Cardiac fibroblast (primary cell): ENCODE data around the gene TCF12.

Experiments used
- DNase-seq, 2 donors: peaks; one replicate each; pipeline versions ENCODE4 v3.0.0 to v3.0.0-alpha.2; 2010; ENCODE audit warnings: low read depth in 2 of 2
- H3K4me3 ChIP-seq, 2 donors: replicated peaks in 1 of 2; 1 replicate in 1 of 2; 2 replicates in 1 of 2; pipeline ENCODE4 v1.5.1; 2011; ENCODE audit warnings: low read depth in 2 of 2, low read length in 2 of 2, mild to moderate bottlenecking in 2 of 2, moderate library complexity in 1 of 2
- TF ChIP-seq, protein P1 (sequence below): IDR thresholded peaks from one replicate; pipeline ENCODE4 v1.5.1; 2011; ENCODE audit warnings: low read depth, mild to moderate bottlenecking, low read length, inconsistent platforms

Gene TCF12

GRCh38 chr15:57085267-57085666 lies 166.8 kb downstream of the TCF12 start:
- DNase-seq, result peak in 1 of 2 donors; percentile 22
- H3K4me3 ChIP-seq, result no peak overlapping the region
- TF ChIP-seq, protein P1, sequence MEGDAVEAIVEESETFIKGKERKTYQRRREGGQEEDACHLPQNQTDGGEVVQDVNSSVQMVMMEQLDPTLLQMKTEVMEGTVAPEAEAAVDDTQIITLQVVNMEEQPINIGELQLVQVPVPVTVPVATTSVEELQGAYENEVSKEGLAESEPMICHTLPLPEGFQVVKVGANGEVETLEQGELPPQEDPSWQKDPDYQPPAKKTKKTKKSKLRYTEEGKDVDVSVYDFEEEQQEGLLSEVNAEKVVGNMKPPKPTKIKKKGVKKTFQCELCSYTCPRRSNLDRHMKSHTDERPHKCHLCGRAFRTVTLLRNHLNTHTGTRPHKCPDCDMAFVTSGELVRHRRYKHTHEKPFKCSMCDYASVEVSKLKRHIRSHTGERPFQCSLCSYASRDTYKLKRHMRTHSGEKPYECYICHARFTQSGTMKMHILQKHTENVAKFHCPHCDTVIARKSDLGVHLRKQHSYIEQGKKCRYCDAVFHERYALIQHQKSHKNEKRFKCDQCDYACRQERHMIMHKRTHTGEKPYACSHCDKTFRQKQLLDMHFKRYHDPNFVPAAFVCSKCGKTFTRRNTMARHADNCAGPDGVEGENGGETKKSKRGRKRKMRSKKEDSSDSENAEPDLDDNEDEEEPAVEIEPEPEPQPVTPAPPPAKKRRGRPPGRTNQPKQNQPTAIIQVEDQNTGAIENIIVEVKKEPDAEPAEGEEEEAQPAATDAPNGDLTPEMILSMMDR, result no peak

DNA sequence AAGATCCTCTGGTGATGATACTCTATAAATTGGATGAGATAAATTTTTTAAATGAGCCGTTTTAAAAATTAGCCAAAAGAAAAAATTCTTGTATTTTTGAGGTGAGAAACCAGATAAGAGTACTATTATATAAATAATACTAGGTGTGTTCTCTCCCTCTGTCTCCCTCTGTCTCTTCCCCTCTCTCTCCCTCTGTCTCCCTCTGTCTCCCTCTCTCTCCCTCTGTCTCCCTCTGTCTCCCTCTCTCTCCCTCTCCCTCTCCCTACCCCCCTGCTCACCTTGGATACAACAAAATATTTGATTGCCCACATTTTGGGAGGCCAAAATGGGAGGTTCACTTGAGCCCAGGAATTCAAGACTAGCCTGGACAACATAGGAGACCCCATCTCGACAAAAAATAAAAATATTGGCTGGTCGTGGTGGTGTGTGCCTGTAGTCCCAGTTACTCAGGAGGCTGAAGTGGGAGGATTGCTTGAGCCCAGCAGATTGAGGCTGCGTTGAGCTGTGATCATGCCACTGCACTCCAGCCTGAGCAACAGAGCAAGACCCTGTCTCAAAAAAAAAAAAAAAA lies 168.5 kb downstream of the TCF12 start:
- TF ChIP-seq, protein P1, result no peak
- no peak overlapping the region for H3K4me3 ChIP-seq
- DNase-seq, result no peak

GRCh38 chr15:57089815-57090495 lies 171.5 kb downstream of the TCF12 start:
- no peak overlapping the region for H3K4me3 ChIP-seq
- TF ChIP-seq, protein P1, result no peak

GRCh38 chr15:57090496-57090859 lies 172.0 kb downstream of the TCF12 start:
- TF ChIP-seq, protein P1, result no peak
- no peak overlapping the region for H3K4me3 ChIP-seq
- DNase-seq, result no peak

More at GRCh38 chr15:57089815-57090495, 171.5 kb downstream of the TCF12 start:
- DNase-seq, result no peak

- H3K4me3 ChIP-seq, result no peak overlapping the region
- no peak for DNase-seq
- TF ChIP-seq, protein P1, result no peak
Observed at GRCh38 chr15:57091636-57092035, 173.2 kb downstream of the TCF12 start.

DNA sequence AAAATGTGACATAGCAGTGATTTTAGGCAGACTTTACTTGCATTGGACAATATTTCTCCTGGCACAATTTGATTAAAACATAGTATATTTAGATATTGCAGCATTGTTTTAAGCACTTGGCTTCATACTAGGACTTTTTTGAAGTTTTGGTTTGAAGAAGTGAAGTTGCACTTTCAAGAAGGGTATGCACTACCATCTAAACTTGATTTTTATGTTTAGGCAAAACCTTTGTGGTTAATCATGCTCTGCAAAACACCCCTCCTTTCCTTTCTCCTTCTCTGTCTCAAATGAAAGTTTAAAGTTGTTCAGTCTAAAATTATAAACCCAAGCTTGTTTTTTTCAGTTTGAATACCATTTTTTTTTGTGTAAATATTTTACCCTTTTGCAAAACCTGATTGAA lies 173.8 kb downstream of the TCF12 start:
- H3K4me3 ChIP-seq, result no peak overlapping the region
- TF ChIP-seq, protein P1, result no peak
- DNase-seq, result no peak
